Esophagus muscularis mucosa (tissue), 3 donors: ENCODE results near the gene PROX1.

Experiments used
- POLR2AphosphoS5 ChIP-seq, 2 donors: sonication (generic); formaldehyde crosslinking; IDR thresholded peaks; one replicate each; pipeline ENCODE4 v1.6.1; 2017; ENCODE audit warnings: antibody characterized with exemption in 2 of 2
- TF ChIP-seq, protein P1 (sequence below), 3 experiments: fragments of 200-600 bp in 2 of 3; fragments of 450-650 bp in 1 of 3; sonication (generic) in 2 of 3; IDR thresholded peaks; one replicate each; pipeline ENCODE4 v1.5.1; 2017 to 2019; ENCODE audit warnings: antibody characterized with exemption in 3 of 3, mild to moderate bottlenecking in 2 of 3, moderate library complexity in 1 of 3

DNA sequence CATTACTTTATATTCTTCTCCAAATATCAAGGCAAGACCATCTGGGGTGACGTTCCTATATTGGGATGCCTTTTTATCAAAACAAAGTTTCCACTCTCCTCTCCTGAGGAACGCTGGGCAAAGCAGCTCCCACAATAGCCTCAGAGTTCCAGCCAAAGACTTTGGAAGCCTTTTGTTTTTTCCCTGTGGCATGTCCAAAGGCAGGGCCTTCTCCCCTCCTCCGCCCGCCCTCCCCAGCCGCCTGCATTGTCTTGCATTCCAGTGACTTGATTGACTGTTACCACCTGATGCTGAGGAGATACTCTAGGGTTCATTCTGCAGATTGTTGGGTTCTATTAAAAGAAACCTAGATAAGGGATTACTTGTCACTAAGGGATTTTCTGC is 43.5 kb downstream of the PROX1 start:
- TF ChIP-seq, protein P1, sequence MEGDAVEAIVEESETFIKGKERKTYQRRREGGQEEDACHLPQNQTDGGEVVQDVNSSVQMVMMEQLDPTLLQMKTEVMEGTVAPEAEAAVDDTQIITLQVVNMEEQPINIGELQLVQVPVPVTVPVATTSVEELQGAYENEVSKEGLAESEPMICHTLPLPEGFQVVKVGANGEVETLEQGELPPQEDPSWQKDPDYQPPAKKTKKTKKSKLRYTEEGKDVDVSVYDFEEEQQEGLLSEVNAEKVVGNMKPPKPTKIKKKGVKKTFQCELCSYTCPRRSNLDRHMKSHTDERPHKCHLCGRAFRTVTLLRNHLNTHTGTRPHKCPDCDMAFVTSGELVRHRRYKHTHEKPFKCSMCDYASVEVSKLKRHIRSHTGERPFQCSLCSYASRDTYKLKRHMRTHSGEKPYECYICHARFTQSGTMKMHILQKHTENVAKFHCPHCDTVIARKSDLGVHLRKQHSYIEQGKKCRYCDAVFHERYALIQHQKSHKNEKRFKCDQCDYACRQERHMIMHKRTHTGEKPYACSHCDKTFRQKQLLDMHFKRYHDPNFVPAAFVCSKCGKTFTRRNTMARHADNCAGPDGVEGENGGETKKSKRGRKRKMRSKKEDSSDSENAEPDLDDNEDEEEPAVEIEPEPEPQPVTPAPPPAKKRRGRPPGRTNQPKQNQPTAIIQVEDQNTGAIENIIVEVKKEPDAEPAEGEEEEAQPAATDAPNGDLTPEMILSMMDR (IDR thresholded peaks at IDR 0.05): no peak
- TF ChIP-seq POLR2AphosphoS5 (IDR thresholded peaks at IDR 0.05): no peak
